Kidney epithelial cell (primary cell): ENCODE results near the gene MCAT. TPM values are rescaled to one million over a fixed set of nuclear protein-coding genes. Genes with fewer than 3 reads are reported as not detected.

ENCODE experiments used
- DNase-seq: peaks from one replicate; pipeline ENCODE4 v3.0.0-alpha.2; 2010; ENCODE audit warnings: low read depth
- H3K27me3 ChIP-seq: 2 replicates; pipeline ENCODE4 v1.6.0; 2011; ENCODE audit warnings: low read length; ENCODE audit not compliant: control insufficient read depth, insufficient read depth
- H3K36me3 ChIP-seq: 2 replicates; pipeline ENCODE4 v1.5.1; 2011; ENCODE audit warnings: low read length; ENCODE audit not compliant: control insufficient read depth, insufficient read depth
- H3K4me3 ChIP-seq: 2 replicates; pipeline ENCODE4 v1.5.1; 2011; ENCODE audit warnings: low read depth, mild to moderate bottlenecking, control low read depth, low read length
- CTCF ChIP-seq: IDR thresholded peaks from 2 replicates; pipeline ENCODE4 v1.5.1; 2011; ENCODE audit warnings: mild to moderate bottlenecking, moderate library complexity, low read length, control low read depth, inconsistent platforms; ENCODE audit not compliant: insufficient read depth, poor library complexity, severe bottlenecking
- total RNA-seq: library from RNA; depleted of rRNA; stranded (reverse); fragments of >200 nt; gene quantifications from 2 replicates; pipeline ENCODE4 v1.2.3, GENCODE V29; 2015

The MCAT gene
- total RNA-seq, 1 donor from 2014 or later = 32.8 TPM

GRCh38 chr22:43101306-43101705 is 41.9 kb downstream of the MCAT start:
- H3K27me3 ChIP-seq = no peaks in the 10 kb centered on the region
- TF ChIP-seq CTCF = no peak
- H3K4me3 ChIP-seq = no peak overlapping the region
- no peak for DNase-seq
- H3K36me3 ChIP-seq = no peaks in the 10 kb centered on the region

- H3K36me3 ChIP-seq = no peaks in the 10 kb centered on the region
- no peak overlapping the region for H3K4me3 ChIP-seq
- no peak for TF ChIP-seq CTCF
- DNase-seq = no peak
- no peaks in the 10 kb centered on the region for H3K27me3 ChIP-seq
Measured at GRCh38 chr22:43100225-43100624, 43.0 kb downstream of the MCAT start.

DNA sequence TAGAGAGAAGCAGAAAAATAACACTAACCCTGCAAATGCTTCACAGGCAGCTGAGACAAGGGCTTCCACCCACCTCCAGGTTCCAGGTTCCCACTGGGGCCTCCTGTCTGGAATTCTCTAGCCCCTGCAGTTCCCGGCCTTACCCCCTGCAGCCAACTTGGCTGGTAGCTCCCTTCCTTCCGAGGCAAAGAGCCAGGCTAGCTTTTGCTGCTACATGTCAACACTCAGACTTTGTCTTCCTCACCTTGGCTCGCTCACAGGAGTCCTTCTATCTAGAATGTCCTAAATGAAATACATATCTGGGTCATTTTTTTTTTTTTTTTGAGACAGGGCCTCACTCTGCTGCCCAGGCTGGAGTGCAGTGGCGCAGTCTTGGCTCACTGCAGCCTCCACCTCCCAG is 44.1 kb downstream of the MCAT start:
- TF ChIP-seq CTCF = no peak
- Histone ChIP-seq H3K27me3 (no peaks in the 10 kb centered on the region), H3K36me3 (no peaks in the 10 kb centered on the region), H3K4me3 (no peak overlapping the region)
- DNase-seq = no peak

GRCh38 chr22:43098356-43098755 is 44.8 kb downstream of the MCAT start:
- Histone ChIP-seq H3K4me3 (no peak overlapping the region), H3K36me3 (no peaks in the 10 kb centered on the region), H3K27me3 (no peaks in the 10 kb centered on the region)
- no peak for TF ChIP-seq CTCF
- DNase-seq = no peak

DNA sequence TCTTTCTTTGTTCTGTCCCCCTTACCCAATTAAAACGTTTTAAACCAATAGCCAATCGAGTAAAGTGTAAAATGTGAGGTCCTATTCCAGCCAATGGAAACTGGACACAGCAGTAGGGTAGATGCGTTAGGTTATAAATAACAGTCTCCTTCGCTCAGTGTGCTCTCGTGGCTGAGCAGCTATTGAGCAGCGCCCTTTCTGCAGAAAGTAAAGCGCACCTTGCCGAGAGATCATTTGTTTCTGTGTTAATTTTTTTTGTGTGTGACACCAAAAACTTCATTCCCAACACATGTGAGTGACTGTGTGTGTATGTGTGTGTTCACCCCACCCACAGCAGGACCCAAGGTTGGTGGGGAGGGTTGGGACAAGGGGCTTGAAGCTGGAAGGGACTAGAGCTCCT is 46.8 kb downstream of the MCAT start:
- DNase-seq = no peak
- Histone ChIP-seq H3K36me3 (no peaks in the 10 kb centered on the region), H3K27me3 (no peaks in the 10 kb centered on the region), H3K4me3 (no peak overlapping the region)
- TF ChIP-seq CTCF = no peak

GRCh38 chr22:43094551-43094950 is 48.6 kb downstream of the MCAT start:
- no peak for DNase-seq
- no peak for TF ChIP-seq CTCF

More at GRCh38 chr22:43094551-43094950, 48.6 kb downstream of the MCAT start:
- Histone ChIP-seq H3K36me3 (no peaks in the 10 kb centered on the region), H3K4me3 (no peak overlapping the region), H3K27me3 (no peaks in the 10 kb centered on the region)
